Transverse colon (tissue), 4 donors: Measurements from ENCODE around the gene TBC1D13. TPM values are rescaled to one million over a fixed set of nuclear protein-coding genes. Genes with fewer than 3 reads are reported as not detected.
"Not testable (repeated sequence)": the region's sequence is repeated elsewhere in the genome, so short reads cannot be mapped to it uniquely, and the experiment has no call there.

ENCODE experiments used
- DNase-seq: peaks from one replicate; pipeline ENCODE4 v3.0.0-alpha.2; 2019
- H3K27ac ChIP-seq, 4 donors: fragments of 200-600 bp; sonication (generic); 2 replicates each; pipeline ENCODE4 v1.5.1; 2016 to 2018; ENCODE audit warnings: inconsistent platforms in 4 of 4
- H3K27me3 ChIP-seq: fragments of 200-600 bp; sonication (generic); 2 replicates; pipeline ENCODE4 v1.5.1; 2017; ENCODE audit warnings: inconsistent platforms
- H3K36me3 ChIP-seq, 4 donors: fragments of 200-600 bp; sonication (generic); 2 replicates each; pipeline ENCODE4 v1.5.1; 2017 to 2019; ENCODE audit warnings: inconsistent platforms in 4 of 4
- H3K4me1 ChIP-seq, 4 donors: fragments of 200-600 bp; sonication (generic); 2 replicates each; pipeline ENCODE4 v1.5.1; 2017 to 2020; ENCODE audit warnings: inconsistent platforms in 4 of 4
- H3K4me3 ChIP-seq, 4 donors: fragments of 200-600 bp; sonication (generic); 1 replicate in 1 of 4; 2 replicates in 3 of 4; pipeline versions ENCODE4 v1.5.1 to v1.6.1; 2017 to 2019; ENCODE audit warnings: inconsistent platforms in 4 of 4
- H3K9me3 ChIP-seq, 2 donors: fragments of 200-600 bp; sonication (generic); 2 replicates each; pipeline ENCODE4 v1.5.1; 2017 to 2019; ENCODE audit warnings: inconsistent platforms in 2 of 2
- CTCF ChIP-seq, 5 experiments: fragments of 200-600 bp in 3 of 5; fragments of 450-650 bp in 2 of 5; sonication (generic) in 3 of 5; IDR thresholded peaks; 1 replicate in 2 of 5; 2 replicates in 3 of 5; pipeline ENCODE4 v1.5.1; 2016 to 2017; ENCODE audit warnings: antibody characterized with exemption in 5 of 5, inconsistent platforms in 3 of 5, mild to moderate bottlenecking in 2 of 5, moderate library complexity in 1 of 5
- EP300 ChIP-seq: sonication (generic); formaldehyde crosslinking; IDR thresholded peaks from one replicate; pipeline ENCODE4 v1.6.1; 2017; ENCODE audit warnings: antibody characterized with exemption, low read depth
- POLR2A ChIP-seq: fragments of 450-650 bp; IDR thresholded peaks from one replicate; pipeline ENCODE4 v1.6.1; 2016; ENCODE audit warnings: antibody characterized with exemption, mild to moderate bottlenecking, moderate library complexity
- POLR2AphosphoS5 ChIP-seq, 3 donors: sonication (generic); formaldehyde crosslinking; IDR thresholded peaks; one replicate each; pipeline ENCODE4 v1.6.1; 2016; ENCODE audit warnings: antibody characterized with exemption in 3 of 3
- WGBS, 2 donors: methylation state at CpG; one replicate each; pipeline ENCODE4 v1.1.5; 2018; ENCODE audit warnings: low coverage in 1 of 2; 5-methylcytosine and 5-hydroxymethylcytosine counted together
- in situ Hi-C, 4 donors: fragments of 200-750 bp; cut with MboI; loops; one replicate each; pipeline versions ENCODE4 v1.15.0 to v1.15.1; 2017; ENCODE audit warnings: low sequenced_read_pairs in 3 of 4, low pct_ligation_motif_present in 1 of 4, low pct_unique_long_range_greater_than_20kb in 1 of 4
- intact Hi-C: fragments of 100-400 bp; cut with DNase I; formaldehyde crosslinking; loops from one replicate; pipeline ENCODE4 v1.15.1; 2023; ENCODE audit warnings: low total_unique reads
- total RNA-seq, 4 donors: library from RNA; depleted of rRNA; stranded (reverse); fragments of >200 nt; gene quantifications; one replicate each; pipeline ENCODE4 v1.1.0, GENCODE V29; 2016

Gene TBC1D13
- total RNA-seq, 4 donors from 2014 or later, result 9.6 to 244 (median 21.6) TPM

- Histone ChIP-seq H3K27ac (no peak overlapping the region), H3K4me3 (no peak overlapping the region), H3K27me3 (no peaks in the 10 kb centered on the region), H3K36me3 (no peaks in the 10 kb centered on the region), H3K4me1 (no peaks in the 10 kb centered on the region), H3K9me3 (no peaks in the 10 kb centered on the region)
- intact Hi-C loops, result loop anchor here (5.0 kb wide), 1 partner anchor 150 kb away; no protein-coding TSS in a partner anchor
- no peak for DNase-seq
- WGBS, 2 donors, result 90 to 93% methylated on average over 11 to 12 of the region's 12 CpGs
- no peak for TF ChIP-seq POLR2AphosphoS5 (IDR thresholded peaks at IDR 0.05)
- TF ChIP-seq CTCF (IDR thresholded peaks at IDR 0.05), result no peak
- no peak for TF ChIP-seq EP300
- TF ChIP-seq POLR2A, result no peak
- in situ Hi-C loops, result no loop called here
These were observed 54.8 kb downstream of the TBC1D13 start for GRCh38 chr9:128841694-128842492.

DNA sequence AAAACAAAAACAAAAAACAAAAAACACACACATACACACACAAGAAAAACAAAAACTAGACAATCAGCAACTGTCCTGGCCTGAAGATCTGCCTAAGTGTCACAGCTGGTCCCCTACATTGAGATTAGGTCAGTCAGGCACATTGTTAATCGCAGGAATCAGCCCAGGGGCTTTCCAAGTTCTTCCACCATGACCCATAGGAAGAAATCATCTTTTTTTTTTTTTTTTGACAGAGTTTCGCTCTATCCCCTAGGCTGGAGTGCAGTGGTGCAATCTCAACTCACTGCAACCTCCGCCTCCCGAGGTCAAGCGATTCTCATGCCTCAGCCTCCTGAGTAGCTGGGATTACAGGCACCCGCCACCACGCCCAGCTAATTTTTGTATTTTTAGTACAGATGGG is 56.1 kb downstream of the TBC1D13 start:
- in situ Hi-C loops, H3K4me3 ChIP-seq, H3K9me3 ChIP-seq, H3K4me1 ChIP-seq, DNase-seq, H3K36me3 ChIP-seq, H3K27me3 ChIP-seq, H3K27ac ChIP-seq: not testable (repeated sequence)
- 96% methylated on average over 5 to 7 of the region's 7 CpGs for WGBS, 2 donors
- intact Hi-C loops, result loop anchor here (5.0 kb wide), 1 partner anchor 149 kb away; no protein-coding TSS in a partner anchor

DNA sequence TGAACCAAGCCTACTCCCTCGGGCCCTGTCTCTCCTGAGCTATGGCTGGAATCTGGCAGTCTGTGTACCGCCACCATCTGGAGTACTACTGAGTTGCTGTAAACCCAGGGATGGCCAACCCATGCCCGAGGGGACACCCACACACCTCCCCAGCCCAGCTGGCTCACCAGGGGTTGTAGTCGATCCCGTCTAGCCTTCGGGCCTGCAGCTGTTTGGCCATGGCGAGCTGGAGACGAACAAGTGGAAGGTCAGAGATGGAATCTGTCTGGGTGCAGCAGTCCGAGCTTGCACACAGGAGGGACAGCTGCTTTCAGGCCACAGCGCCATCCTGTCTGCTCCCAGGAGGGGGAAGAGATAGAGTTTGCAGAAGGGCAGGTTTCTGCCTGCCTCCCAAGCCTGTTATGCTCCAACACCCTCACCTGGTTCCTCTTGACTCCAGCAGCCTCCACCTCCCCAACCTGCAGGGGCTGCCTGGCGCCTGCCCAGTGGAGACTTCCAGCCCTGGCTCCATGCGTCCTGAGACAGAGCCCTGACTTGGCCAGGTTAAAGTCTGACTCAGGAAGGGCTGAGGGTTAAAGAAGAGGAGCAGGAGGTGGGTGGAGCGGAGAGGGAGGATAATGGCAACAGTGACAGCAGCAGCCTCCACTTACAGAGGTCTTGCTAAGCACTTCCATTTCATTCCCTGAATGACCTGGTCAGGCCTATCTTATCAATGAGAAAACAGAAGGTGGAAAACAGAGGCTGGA is 58.3 kb downstream of the TBC1D13 start:
- no peaks in the 10 kb centered on the region for H3K9me3 ChIP-seq
- in situ Hi-C loops, result no loop called here
- no peak overlapping the region for H3K27ac ChIP-seq
- DNase-seq, result no peak
- TF ChIP-seq CTCF (IDR thresholded peaks at IDR 0.05) (no peak), POLR2AphosphoS5 (IDR thresholded peaks at IDR 0.05) (no peak), POLR2A (no peak), EP300 (no peak)
- no peaks in the 10 kb centered on the region for H3K4me1 ChIP-seq
- H3K4me3 ChIP-seq, result no peak overlapping the region
- no peaks in the 10 kb centered on the region for H3K27me3 ChIP-seq
- no peaks in the 10 kb centered on the region for H3K36me3 ChIP-seq
- WGBS, 2 donors, result 80% methylated on average over 13 of the region's 13 CpGs; no CpG with 5 or more reads in 1 of the 2 donors
- intact Hi-C loops, result no loop called here

DNA sequence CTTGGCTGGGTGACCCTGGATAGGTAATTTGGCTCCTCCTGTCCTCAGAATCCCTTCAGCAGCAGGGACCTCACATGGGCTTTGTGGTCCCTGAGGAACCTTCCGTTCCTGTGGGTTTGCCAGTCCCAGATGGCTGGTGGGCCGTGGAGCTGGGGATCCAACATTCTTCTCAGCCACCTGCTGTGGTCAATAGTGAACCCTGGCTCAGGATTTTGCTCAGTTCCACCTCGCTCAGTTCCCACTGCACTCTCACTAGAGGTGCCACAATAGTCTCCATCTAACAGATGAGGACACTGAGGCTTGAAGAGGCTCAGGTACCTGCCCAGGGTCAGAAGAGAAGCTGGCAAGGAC is 59.6 kb downstream of the TBC1D13 start:
- no peaks in the 10 kb centered on the region for H3K27me3 ChIP-seq
- H3K36me3 ChIP-seq, result no peaks in the 10 kb centered on the region
- H3K4me3 ChIP-seq, result no peak overlapping the region
- intact Hi-C loops, result no loop called here
- H3K4me1 ChIP-seq, result no peaks in the 10 kb centered on the region
- H3K27ac ChIP-seq, result no peak overlapping the region
- H3K9me3 ChIP-seq, result no peaks in the 10 kb centered on the region
- WGBS, 2 donors, result 88% methylated on average over 3 of the region's 3 CpGs; no CpG with 5 or more reads in 1 of the 2 donors
- no peak for DNase-seq
- TF ChIP-seq EP300 (no peak), POLR2A (no peak), CTCF (IDR thresholded peaks at IDR 0.05) (no peak), POLR2AphosphoS5 (IDR thresholded peaks at IDR 0.05) (no peak)
- in situ Hi-C loops, result no loop called here
